WTC11 (cell line): ENCODE measurements around the gene IL13RA1. TPM values are rescaled to one million over a fixed set of nuclear protein-coding genes. Genes with fewer than 3 reads are reported as not detected.
"Not testable (repeated sequence)": the region's sequence is repeated elsewhere in the genome, so short reads cannot be mapped to it uniquely, and the experiment has no call there.

ENCODE experiments used
- ATAC-seq: fragments of 200-7000 bp; cut with Tn5 transposase; 2 replicates; pipeline ENCODE4 v1.10.0; 2021; ENCODE audit warnings: mild to moderate bottlenecking, moderate library complexity
- CTCF ChIA-PET: fragments of 300-600 bp; sonication (Branson Sonifier 250); formaldehyde crosslinking; loops from one replicate; lab custom pipeline; 2021; ENCODE audit warnings: antibody characterized with exemption; lab: Charles Lee
- POLR2A ChIA-PET: fragments of 350-600 bp; sonication (Branson Sonifier 250); formaldehyde crosslinking; loops from one replicate; lab custom pipeline; 2021; ENCODE audit warnings: antibody characterized with exemption; lab: Charles Lee
- DNase-seq: peaks from one replicate; pipeline ENCODE4 v3.0.0; 2021; ENCODE audit warnings: low spot score
- H3K27ac Mint-ChIP-seq: 2 replicates; pipeline ENCODE4 v1.8.0; 2021; ENCODE audit warnings: mixed read lengths
- H3K27me3 Mint-ChIP-seq: 2 replicates; pipeline ENCODE4 v1.8.0; 2021; ENCODE audit warnings: low read depth, mild to moderate bottlenecking, moderate library complexity, mixed read lengths
- H3K36me3 Mint-ChIP-seq: 2 replicates; pipeline ENCODE4 v1.8.0; 2021; ENCODE audit warnings: mixed read lengths
- H3K4me1 Mint-ChIP-seq: 2 replicates; pipeline ENCODE4 v1.8.0; 2022; ENCODE audit warnings: mixed read lengths
- H3K4me3 Mint-ChIP-seq: 2 replicates; pipeline ENCODE4 v1.8.0; 2021; ENCODE audit warnings: mild to moderate bottlenecking, moderate library complexity, mixed read lengths
- H3K9me3 Mint-ChIP-seq: 2 replicates; pipeline ENCODE4 v1.8.0; 2021; ENCODE audit warnings: mixed read lengths
- CTCF ChIP-seq: fragments of 200-600 bp; IDR thresholded peaks from 2 replicates; pipeline ENCODE4 v1.8.0; 2022; ENCODE audit warnings: antibody characterized with exemption
- E2F4 ChIP-seq: sonication (generic); formaldehyde crosslinking; IDR thresholded peaks from 2 replicates; pipeline ENCODE4 v1.8.1; 2022; ENCODE audit warnings: low read depth, mild to moderate bottlenecking, moderate library complexity, missing genetic modification reagents, borderline replicate concordance
- E2F5 ChIP-seq: sonication (generic); formaldehyde crosslinking; IDR thresholded peaks from 2 replicates; pipeline ENCODE4 v1.8.1; 2022; ENCODE audit warnings: mild to moderate bottlenecking, moderate library complexity, missing genetic modification reagents
- MAX ChIP-seq: sonication (generic); formaldehyde crosslinking; IDR thresholded peaks from 2 replicates; pipeline ENCODE4 v1.8.0; 2022; ENCODE audit warnings: mild to moderate bottlenecking, missing genetic modification reagents
- NFATC4 ChIP-seq: fragments of 250-450 bp; sonication (Bioruptor Pico); IDR thresholded peaks from 2 replicates; pipeline ENCODE4 v1.9.0; 2021; ENCODE audit warnings: mild to moderate bottlenecking
- NFYB ChIP-seq: sonication (generic); formaldehyde crosslinking; conservative IDR thresholded peaks from 2 replicates; pipeline ENCODE4 v1.8.0; 2022; ENCODE audit warnings: low read depth, missing genetic modification reagents
- PRDM15 ChIP-seq: sonication (generic); formaldehyde crosslinking; IDR thresholded peaks from 2 replicates; pipeline ENCODE4 v1.8.0; 2022; ENCODE audit warnings: missing genetic modification reagents
- total RNA-seq: library from RNA; stranded (reverse); gene quantifications from 3 replicates; pipeline ENCODE4 v1.2.3, GENCODE V29; 2021

Gene IL13RA1
- total RNA-seq, 1 experiment from 2014 or later, result 11.1 TPM

- ChIA-PET CTCF (interaction anchor here (0.7 to 1.9 kb wide), 9 partner anchors 17 to 348 kb away, joined by 3 to 17 read pairs (median 4); partner anchors contain the start of gene ZCCHC12), POLR2A (no interaction called here)
- H3K4me3 Mint-ChIP-seq, result no peak overlapping the region
- H3K36me3 Mint-ChIP-seq, result peaks cover 3% of the 10 kb centered on the region
- DNase-seq (peak; percentile 36), ATAC-seq (peak; percentile 81)
- TF ChIP-seq CTCF (peak; percentile 24; the same call in 1 of the 2 replicates), E2F5 (CRISPR knock-in tag) (no peak)
- peaks cover 8% of the 10 kb centered on the region for H3K9me3 Mint-ChIP-seq
- no peaks in the 10 kb centered on the region for H3K4me1 Mint-ChIP-seq
- no peak overlapping the region for H3K27ac Mint-ChIP-seq
- no peaks in the 10 kb centered on the region; the same call in 1 of the 2 replicates for H3K27me3 Mint-ChIP-seq
Observed at GRCh38 chrX:118807151-118808017, 80.0 kb downstream of the IL13RA1 start.

- H3K27ac Mint-ChIP-seq, H3K4me1 Mint-ChIP-seq, DNase-seq, ATAC-seq, POLR2A ChIA-PET, H3K4me3 Mint-ChIP-seq, H3K36me3 Mint-ChIP-seq, H3K9me3 Mint-ChIP-seq, CTCF ChIA-PET: not testable (repeated sequence)
- H3K27me3 Mint-ChIP-seq, result peaks cover 26% of the 10 kb centered on the region
Observed at GRCh38 chrX:118817257-118817656, 89.9 kb downstream of the IL13RA1 start.

- Mint-ChIP-seq H3K27me3 (peaks cover 86% of the 10 kb centered on the region), H3K9me3 (no peaks in the 10 kb centered on the region), H3K36me3 (no peaks in the 10 kb centered on the region), H3K4me1 (peaks cover 25% of the 10 kb centered on the region), H3K27ac (no peak within 1 kb of the TSS), H3K4me3 (peak within 1 kb of the TSS; percentile 76)
- CTCF ChIA-PET, result interaction anchor here (0.6 to 2.8 kb wide), 9 partner anchors 16 to 243 kb away, joined by 3 to 34 read pairs (median 4); no protein-coding TSS in a partner anchor
- POLR2A ChIA-PET, result interaction anchor here (0.6 to 1.4 kb wide), 3 partner anchors 16 to 104 kb away, joined by 3 to 6 read pairs (median 3); no protein-coding TSS in a partner anchor
- DNase-seq (peak; percentile 81), ATAC-seq (peak; percentile 94)
- peak; percentile 49; the same call in 1 of the 2 replicates for TF ChIP-seq NFYB (CRISPR knock-in tag)
- TF ChIP-seq NFATC4, result no peak
- no peak for TF ChIP-seq E2F4
- peak; percentile 43; the same call in 1 of the 2 replicates for TF ChIP-seq PRDM15 (CRISPR knock-in tag)
- peak; percentile 77 for TF ChIP-seq MAX (CRISPR knock-in tag)
Observed at GRCh38 chrX:118823263-118824172, 96.1 kb downstream of the IL13RA1 start, which contains the start of gene ZCCHC12. Gene ZCCHC12, plus strand, starts transcription at chrX:118823824. Its CDS starts 1,421 bp downstream, at chrX:118825245.
